Left hindlimb (tissue), 1 donor: Measurements from ENCODE around the gene GPATCH3.
A peak's percentile ranks its signal among the peaks of the same experiment; 100 is the strongest.
"Not testable (repeated sequence)": the region's sequence is repeated elsewhere in the genome, so short reads cannot be mapped to it uniquely, and the experiment has no call there.

ENCODE experiments used
- DNase-seq: peaks from one replicate; pipeline ENCODE4 v3.0.0-alpha.2; 2018

The GPATCH3 gene

GRCh38 chr1:26911399-26912146 is 11.3 kb upstream of the GPATCH3 start:
- DNase-seq, result no peak

DNA sequence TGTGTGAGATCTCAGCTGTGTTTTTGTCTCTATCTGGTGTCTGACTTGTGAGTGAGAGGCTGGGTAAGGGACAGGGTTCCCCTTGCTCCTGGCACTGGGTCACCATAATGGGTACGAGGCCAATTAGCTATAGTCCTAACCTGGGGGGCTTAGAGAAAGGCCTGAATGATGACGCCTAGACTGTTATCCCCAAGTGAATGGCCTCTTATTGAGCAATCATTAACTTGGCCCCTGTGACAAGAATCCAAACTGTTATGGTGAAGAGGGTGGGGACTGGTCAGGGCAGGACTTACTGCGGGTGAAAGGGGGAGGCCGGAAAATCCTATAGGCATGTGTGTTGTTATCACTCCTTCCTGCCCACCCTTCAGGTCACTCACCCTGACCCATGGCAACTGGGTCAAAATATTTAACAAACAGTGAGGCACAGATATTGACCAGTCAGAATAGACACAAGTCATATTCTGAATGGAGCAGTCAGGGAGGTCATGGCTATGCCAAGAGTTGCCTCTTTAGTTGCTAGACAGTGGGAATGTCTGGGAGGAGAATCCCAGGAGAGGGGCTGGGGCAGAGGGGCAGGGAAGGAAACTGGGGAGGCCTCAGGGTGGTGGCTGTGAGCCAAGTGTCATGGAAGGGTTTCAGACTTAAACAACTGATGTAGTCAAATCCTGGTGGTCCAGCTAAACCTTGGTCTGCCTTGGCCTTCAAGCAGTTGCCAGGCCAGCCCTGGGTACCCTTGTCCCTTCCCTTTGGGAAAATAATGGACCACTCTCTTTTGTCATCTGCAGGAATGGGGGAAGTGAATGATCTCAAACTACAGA is 10.3 kb upstream of the GPATCH3 start:
- no peak for DNase-seq

DNA sequence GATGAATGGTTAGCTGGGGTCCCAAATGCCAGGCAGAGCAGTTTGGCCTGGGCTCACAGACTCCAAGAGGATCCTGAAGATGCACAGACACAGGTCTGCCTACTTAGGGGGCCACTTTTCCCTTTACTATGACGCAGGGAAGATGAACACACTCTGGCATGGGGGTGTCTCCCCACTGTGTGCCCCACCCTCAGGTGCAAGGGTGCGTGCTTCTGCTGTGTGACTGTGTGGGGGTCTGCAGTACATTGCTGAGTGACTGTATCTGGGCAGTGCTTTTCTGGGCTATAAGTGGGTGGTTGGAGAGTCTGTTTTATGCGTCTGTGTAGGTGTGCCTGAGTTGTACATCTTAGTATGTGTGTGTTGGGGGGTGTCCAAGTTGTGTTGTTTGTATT is 9.7 kb upstream of the GPATCH3 start:
- DNase-seq, result no peak

GRCh38 chr1:26907071-26907917 is 7.0 kb upstream of the GPATCH3 start:
- DNase-seq, result no peak

- DNase-seq, result no peak
Measured at GRCh38 chr1:26900815-26901511, 696 bp upstream of the GPATCH3 start.

- no peak for DNase-seq
Measured at GRCh38 chr1:26897351-26897750, 2.9 kb downstream of the GPATCH3 start.

DNA sequence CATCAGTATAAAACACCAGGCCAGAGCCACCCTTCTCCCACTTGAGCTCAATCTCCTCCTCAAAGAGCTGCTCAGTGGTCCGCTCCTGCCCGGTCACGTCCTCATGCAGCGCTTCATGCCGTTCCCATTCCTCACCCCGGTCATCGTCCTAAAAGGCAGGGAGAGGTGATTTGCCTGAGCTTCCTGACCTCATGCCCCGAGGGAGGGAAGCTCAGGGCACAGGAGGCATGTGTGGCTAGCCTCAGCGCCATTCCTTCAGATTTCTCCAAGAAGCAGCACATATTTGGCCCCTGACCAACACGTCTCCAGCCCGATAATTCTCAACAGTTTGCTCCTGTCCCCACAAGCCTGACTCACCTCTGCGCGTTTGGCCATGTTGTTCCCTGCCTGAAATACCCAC is 6.0 kb downstream of the GPATCH3 start:
- DNase-seq, result no peak

DNA sequence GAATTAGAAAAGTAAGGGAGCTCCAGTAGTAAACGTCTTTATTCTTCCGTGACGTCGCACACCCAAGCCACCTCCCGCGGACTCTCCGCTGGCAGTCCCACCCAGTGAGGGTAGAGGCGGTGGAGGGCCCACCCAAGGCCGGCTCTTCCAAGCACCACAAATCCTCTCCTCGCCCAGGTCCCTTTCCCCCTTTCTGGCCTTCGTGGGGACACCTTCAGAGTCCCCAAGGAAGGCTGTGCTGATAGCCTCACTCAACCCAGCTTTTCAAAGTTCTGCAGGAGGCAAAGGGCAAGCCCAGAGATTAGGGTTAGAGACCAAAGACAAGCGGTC is 9.8 kb downstream of the GPATCH3 start:
- no peak for DNase-seq

- DNase-seq, result peak; percentile 82
Measured at GRCh38 chr1:26889551-26890466, 10.5 kb downstream of the GPATCH3 start, which contains the start of gene GPN2. TSS of gene GPN2 (minus strand) at chr1:26890283. CDS start at chr1:26890096, 187 bp downstream.

DNA sequence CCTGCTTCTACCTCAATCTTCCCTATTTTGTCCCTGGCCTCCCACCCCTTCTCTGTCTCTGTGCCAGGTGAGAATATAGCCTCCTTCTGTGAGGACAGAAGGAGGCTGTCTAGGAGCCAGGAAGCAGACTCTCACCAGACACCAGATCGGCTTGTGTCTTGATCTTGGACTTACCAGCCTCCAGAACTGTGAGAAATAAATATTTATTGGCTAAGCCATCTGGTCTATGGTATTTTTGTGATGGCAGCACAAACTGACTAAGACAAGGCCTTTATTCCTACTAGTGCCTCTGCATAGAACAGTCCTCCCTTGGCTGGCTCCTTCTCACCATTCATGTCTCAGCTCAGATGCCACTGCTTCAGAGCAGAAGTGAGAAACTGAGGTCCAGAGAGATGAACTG is 12.0 kb downstream of the GPATCH3 start:
- DNase-seq, result no peak

DNA sequence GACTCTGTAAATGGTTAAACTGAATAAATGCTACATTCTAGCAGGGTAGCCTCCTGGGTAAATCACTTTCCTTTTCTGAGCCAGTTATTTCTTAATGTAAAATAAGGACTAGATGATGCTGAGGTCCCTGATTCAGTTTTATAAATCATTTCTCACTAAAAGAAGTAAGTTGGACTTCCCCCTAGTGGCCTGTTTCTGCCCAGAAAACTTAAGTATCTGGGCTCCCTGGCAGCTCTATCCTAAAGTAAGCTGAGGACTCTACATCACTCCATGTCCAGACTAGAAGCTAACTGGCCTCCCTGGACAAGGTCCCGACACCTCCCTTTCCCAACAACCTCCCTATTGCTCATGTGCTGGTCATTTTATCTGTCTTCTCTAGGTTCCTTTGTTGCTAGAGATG is 13.1 kb downstream of the GPATCH3 start:
- no peak for DNase-seq

DNA sequence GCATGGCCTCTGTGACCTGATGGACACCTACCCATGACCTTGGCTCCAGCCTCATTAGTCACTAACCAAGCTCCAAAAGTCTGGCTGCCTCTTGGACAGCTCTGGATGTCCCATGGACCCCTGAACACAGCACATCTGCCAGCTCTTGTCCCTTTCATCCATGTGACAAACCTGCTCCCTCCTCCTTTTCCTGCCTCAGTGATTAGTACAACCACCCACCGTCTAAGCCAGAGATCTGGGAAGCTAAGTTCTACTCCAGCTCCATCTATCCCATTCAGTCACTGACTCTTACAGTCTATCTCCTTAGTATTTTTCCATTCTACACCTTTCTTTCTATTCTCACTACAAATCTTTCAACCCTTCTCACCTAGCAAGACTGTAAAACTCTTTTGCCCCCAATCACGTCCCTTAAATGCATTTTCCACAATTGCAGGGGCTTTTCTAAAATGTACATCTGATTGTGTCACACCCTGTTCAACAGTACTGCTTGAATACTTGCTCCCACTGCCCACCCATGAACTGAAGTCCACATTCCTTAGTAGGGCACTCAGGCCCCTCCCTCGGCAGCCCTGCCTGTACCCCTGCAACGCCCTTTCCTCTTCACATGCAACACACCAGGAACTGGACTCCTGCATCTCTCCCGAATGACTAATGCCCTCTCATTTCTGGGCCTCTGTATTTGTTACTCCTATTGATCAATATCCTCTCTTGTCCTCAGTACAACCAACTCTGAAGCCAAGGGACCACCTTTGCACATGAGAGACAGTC is 17.4 kb downstream of the GPATCH3 start:
- DNase-seq, result no peak

GRCh38 chr1:26881611-26882010 is 18.7 kb downstream of the GPATCH3 start:
- not testable (repeated sequence) for DNase-seq

- no peak for DNase-seq
Measured at GRCh38 chr1:26879793-26880192, 20.5 kb downstream of the GPATCH3 start.

GRCh38 chr1:26877326-26877725 is 22.9 kb downstream of the GPATCH3 start:
- no peak for DNase-seq

GRCh38 chr1:26874896-26875295 is 25.4 kb downstream of the GPATCH3 start:
- no peak for DNase-seq

DNA sequence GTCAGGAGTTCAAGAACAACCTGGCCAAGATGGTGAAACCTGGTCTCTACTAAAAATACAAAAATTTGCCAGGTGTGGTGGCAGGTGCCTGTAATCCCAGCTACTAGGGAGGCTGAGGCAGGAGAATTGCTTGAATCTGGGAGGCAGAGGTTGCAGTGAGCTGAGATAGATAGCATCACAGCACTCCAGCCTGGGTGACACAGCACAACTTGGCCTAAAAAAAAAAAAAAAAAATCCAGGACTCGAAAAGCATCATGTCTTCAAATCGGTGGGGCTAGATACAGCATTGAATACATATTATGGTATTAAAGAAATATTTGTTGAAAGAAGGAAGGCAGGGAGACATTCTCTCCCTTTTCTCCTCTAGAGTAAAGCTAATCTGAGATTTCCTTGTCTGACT is 27.2 kb downstream of the GPATCH3 start:
- DNase-seq, result not testable (repeated sequence)

- peak; percentile 99 for DNase-seq
Measured at GRCh38 chr1:26864610-26865480, 35.4 kb downstream of the GPATCH3 start.

- DNase-seq, result no peak
Measured at GRCh38 chr1:26863685-26864077, 36.6 kb downstream of the GPATCH3 start.
